Amygdala (tissue), 56 donors: Measurements from ENCODE around the gene SLC27A5.

Experiments
- DNase-seq, 56 donors: peaks; one replicate each; lab custom pipeline; 2025; lab: John Stamatoyannopoulos, UW

SLC27A5 gene

GRCh38 chr19:58511353-58512208 is at the start of gene SLC27A5:
SLC27A5 (minus strand) TSS chr19:58511992; CDS start chr19:58511955, 37 bp downstream.
- no peak for DNase-seq

- DNase-seq, result no peak
These were observed 49.1 kb upstream of the SLC27A5 start for GRCh38 chr19:58560921-58561320.

- DNase-seq, result no peak
These were observed 48.5 kb upstream of the SLC27A5 start for GRCh38 chr19:58560007-58560887.

GRCh38 chr19:58559275-58560006 is 47.6 kb upstream of the SLC27A5 start:
- no peak for DNase-seq

GRCh38 chr19:58558623-58559274 is 47.0 kb upstream of the SLC27A5 start:
- DNase-seq, result no peak

DNA sequence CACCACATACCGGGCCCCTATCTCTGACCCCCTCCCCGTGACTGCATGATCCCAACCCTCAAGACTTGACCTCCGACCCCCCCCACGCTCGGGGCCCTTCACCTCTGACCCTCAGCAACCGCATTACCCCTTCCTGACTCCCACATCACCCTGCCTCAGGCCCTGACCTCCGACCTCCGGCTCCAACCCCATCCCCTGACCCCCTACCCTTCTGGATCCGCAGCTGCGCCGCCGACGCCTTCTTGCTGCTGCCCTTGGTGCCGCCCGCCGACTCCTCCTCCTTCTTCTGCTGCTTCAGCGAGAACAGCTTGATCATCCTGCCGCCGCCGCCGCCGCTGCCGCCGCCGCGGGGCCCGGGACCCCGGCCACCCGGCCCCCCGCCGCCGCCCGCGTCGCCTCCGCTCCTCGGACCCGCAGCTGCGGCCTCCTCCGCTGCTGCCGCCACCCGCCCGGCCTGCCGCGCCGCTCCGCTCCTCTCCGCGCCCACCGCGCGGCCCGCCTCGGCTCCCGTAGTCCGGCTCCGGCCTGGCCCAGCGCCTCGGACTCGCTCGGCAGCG is 46.4 kb upstream of the SLC27A5 start, which contains the start of gene UBE2M:
UBE2M (minus strand) TSS at position 546 of the 557 bp plus-strand sequence; CDS start at position 316, 230 bp downstream.
- DNase-seq, result no peak

GRCh38 chr19:58557221-58558065 is 45.7 kb upstream of the SLC27A5 start:
- no peak for DNase-seq

- DNase-seq, result no peak
These were observed 44.9 kb upstream of the SLC27A5 start for GRCh38 chr19:58556622-58557220.

GRCh38 chr19:58555920-58556621 is 44.3 kb upstream of the SLC27A5 start:
- DNase-seq, result no peak

GRCh38 chr19:58555369-58555885 is 43.6 kb upstream of the SLC27A5 start:
- DNase-seq, result no peak

DNA sequence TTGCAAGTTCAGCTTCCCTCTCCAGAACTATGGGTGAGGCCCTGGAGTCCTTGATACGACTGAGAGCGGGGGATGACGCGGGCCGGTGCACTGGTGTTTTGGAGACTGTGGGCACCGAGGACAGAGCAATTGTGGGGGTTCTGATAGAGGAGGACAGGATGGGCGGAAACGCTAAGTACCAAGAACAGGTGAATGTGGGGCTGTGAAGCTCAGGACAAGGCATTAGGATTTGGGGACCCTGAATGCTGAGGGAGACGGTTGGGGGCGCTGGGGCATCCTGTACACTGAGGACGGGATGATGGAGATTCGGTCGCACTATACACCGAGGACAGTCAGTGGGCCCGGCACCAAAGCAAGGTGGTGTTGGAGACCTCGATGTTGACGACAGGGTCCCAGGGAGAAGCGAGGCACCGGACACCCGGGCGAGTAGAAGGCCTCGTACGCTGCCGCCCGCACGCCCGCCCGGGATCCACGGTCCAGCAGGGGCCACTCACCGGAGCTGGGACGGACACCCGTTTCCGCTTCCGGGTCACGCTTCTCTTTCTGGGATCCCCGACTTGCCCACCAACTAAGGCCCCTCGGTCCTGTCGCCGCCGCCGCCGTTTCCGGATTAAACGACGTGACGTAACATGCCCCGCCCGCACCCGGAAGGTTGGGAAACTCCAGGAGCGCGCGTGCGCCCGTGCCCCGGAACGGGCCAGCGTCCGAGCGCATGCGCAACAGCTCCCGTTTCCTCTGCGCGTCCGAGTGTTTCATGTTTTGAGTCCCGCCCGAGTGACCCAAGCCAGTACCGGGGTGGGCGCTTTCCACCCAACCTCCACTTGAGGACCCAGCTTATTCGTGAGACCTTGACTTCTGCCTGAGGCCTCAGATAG is 42.9 kb upstream of the SLC27A5 start, which contains the start of gene CHMP2A:
CHMP2A (minus strand) TSS at position 612 of the 875 bp plus-strand sequence. CDS start 893 bp downstream, outside the sequence.
- no peak for DNase-seq

- no peak for DNase-seq
These were observed 42.2 kb upstream of the SLC27A5 start for GRCh38 chr19:58553799-58554493.

GRCh38 chr19:58552655-58553054 is 40.9 kb upstream of the SLC27A5 start:
- DNase-seq, result no peak

- DNase-seq, result no peak
These were observed 40.0 kb upstream of the SLC27A5 start for GRCh38 chr19:58551577-58552471.

DNA sequence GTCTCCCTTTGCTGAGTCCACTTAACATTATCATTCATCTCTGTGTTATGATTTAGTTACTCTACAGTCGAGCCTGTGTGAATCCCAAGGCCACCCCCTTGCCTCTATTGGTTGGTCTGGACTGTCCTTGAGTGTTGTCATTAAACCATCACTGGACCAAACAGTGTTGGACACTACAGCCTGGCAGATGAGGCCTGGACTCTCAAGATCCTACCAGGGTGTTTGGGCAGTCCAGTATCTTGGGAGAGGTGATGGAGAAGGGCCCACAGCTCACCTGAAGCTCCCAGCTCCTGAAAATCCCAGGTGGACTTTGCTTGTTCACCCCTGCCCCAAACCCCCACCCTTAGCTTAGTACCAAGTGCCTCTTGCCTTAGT is 39.3 kb upstream of the SLC27A5 start:
- no peak for DNase-seq
